Brain pericyte (primary cell): ENCODE results near the gene RUNX3.
"Not testable (repeated sequence)": the region's sequence is repeated elsewhere in the genome, so short reads cannot be mapped to it uniquely, and the experiment has no call there.

Source experiments
- DNase-seq: peaks from one replicate; pipeline ENCODE4 v3.0.0-alpha.2; 2012; ENCODE audit warnings: low read depth, low spot score

The RUNX3 gene

DNA sequence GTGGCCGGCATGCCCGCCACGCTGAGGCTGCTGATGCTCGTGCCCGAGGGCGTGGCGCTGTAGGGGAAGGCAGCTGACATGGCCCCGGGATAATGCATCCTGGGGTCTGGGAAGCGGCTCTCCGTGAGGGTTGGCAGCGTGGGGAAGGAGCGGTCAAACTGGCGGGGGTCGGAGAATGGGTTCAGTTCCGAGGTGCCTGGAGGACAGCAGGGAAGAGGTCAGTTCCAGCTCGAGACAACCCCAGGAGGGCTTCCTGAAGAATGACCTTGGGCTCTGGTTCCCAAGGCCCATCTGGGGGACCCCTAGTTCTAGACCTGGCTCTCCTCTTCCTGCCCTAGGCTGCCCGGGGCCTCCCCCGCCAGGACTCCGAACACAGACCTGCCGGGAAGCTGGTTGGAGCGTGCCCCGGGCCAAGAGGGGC lies 27.6 kb downstream of the RUNX3 start:
- DNase-seq = no peak

DNA sequence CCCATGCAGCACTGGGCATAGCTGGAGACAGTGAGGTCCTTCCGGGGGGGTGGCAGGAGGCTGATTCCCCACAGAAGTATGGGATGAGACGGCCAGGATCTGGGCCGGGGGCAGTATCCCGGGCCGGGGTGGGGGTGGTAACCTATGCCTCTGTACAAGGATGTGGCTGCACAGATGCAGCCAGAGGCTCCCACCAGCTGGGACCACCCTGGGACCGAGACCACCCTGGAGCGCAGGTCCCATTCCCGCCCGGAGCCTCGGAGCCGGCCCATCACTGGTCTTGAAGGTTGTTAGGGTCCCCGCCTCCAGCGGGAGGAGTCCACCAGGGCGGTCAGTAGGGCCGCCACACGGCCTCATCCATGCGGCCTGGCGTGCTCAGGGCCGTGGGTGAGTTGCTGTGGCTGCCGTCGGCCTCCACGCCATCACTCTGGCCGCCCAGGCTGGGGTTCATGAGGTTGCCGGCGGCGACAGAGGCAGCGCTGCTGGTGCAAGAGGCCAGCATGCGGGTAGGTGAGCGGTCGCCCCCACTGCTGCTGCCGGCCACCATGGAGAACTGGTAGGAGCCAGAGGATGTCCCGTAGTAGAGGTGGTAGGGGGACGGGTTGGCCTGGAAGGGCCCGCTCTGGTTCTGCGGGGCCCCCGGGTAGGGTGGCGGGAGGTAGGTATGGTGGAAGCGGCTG lies 28.1 kb downstream of the RUNX3 start:
- no peak for DNase-seq

DNA sequence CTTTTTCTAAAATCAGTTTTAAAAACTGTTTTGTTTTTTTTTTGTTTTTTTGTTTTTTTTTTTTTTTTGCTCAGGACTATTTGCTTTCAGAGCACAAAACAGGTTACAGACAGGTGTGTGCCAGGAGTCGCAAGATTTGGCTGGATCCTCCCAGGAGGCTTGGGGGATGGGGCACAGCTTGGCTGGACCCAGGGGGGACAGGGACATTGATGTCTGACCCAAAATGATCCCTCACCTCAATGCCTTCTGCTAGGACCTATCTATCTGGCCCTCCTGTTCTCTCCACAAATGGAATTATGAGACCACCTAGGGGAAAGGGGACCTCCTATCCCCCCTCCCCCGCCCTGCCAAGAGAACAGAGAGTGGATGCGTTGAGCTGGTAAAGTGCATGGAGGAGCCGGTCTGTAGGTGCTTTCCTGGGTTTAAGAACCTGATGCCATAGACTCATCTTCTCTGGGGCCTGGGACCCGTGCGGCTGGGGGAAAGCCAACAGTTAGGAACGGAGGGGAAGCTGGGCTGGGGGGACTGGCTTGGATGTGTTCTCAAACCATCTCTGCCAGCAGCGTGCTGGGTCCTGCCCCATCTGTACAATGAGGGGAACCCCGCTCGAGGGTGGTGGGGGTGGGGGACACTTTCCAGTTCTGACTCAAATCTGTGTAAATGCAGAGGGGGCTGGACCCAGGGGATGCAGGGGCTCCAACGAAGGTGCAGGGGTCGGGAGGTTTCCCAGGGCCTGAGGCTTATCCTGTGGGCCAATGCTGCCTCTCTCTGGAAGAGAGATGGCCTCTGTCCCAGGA lies 28.9 kb downstream of the RUNX3 start:
- no peak for DNase-seq

GRCh38 chr1:24900486-24900849 lies 29.6 kb downstream of the RUNX3 start:
- DNase-seq = no peak

- DNase-seq = no peak
Measured at GRCh38 chr1:24899581-24900485, 30.2 kb downstream of the RUNX3 start.

DNA sequence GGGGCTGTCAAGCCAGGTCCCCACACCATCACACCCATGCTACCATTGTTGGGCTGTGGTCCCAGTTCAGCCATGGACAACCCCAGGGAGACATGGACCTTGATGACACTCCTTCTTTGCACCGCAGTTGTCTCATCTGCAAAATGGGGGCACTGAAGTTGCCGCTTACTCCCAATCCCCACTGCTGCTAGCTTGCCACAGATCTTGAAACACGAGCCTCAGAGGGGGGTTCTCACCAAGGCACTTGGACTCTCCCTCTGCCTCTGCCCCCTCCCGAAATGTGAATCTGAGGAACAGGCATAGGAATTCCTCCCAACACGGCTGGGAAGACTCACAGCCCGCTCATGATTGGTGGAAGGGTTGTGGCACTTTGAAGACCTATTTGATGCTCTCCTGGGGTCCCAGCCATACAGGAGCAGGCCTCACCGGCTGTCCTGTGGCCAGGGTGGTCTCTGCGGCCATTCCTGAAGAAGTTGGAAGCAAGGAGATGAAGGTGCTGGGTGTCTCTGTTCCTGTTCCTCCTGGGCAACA lies 31.1 kb downstream of the RUNX3 start:
- DNase-seq = no peak

GRCh38 chr1:24898152-24898908 lies 31.7 kb downstream of the RUNX3 start:
- no peak for DNase-seq

DNA sequence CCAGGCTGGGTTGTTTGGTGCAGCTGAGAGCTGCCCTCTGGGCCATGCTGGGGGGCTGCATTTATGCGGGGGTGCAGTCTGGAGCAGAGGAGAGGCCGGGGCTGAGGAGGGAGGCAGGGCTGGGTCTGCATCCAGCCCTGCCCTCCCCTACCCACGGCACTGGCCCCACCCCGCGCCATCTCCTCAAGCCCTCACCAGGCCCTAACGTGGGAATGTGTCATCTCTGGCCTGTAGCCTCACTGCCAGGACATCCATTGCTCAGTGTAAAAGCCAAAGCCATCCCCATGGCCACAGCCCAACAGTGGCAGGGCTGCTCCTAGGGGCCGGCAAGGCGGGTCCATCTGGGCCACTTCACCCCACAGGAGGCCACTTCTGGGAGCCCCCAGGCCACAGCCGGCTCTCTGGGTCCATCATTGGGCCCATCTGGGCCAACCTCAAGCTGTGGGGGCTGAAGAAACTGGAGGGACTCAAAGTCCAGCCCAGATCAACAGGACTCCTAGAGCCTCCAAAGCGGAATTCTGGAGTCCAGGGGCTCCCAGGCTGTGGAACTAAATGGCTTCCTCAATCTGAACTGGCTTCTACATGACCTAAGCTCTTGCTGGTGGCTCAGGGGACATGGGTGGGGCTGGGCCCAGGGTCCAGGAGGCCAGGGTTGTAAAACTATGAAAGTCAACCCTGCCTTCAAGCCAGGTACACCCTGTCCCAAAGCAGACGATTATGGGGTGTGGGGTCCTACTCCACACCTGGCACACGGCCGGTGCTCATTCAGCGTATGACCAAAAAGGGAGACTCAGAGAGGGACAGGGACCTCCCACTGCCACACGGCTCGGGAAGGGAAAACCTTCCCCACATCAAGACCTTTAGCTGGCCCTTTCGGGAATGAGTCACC lies 32.6 kb downstream of the RUNX3 start:
- DNase-seq = no peak

DNA sequence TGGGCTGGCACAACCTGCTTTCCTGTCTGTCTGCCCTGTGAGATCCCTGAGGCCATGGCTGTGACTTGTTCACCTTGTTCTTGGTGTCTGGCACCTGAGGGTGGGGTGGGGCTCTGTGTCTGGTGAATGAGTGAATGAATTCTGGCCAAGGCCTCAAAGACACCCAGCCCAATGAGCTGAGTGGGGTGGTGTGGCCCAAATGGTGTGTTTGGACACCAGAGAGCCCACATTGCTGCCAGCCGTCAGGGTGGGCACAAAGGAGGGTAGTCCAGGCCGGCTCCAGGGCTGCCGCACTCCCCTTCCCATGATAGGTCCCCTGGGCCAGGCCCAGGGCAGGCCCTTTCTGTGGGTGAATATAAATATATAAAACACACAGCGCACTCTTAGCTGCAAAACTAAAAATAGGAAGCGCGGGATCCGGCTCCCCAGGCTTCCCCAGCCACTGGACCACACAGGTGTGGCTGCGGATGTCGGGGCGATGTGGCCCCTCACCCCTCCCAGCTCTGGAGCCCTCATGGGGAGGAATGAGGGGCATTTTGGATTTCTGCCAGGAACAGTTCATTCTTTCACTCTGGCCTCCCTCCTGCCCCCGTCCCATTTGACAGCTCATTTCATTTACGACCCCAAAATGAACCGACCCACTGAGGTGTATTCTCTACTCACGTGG lies 33.3 kb downstream of the RUNX3 start:
- DNase-seq = no peak

- DNase-seq = no peak
Measured at GRCh38 chr1:24896176-24896575, 33.9 kb downstream of the RUNX3 start.

DNA sequence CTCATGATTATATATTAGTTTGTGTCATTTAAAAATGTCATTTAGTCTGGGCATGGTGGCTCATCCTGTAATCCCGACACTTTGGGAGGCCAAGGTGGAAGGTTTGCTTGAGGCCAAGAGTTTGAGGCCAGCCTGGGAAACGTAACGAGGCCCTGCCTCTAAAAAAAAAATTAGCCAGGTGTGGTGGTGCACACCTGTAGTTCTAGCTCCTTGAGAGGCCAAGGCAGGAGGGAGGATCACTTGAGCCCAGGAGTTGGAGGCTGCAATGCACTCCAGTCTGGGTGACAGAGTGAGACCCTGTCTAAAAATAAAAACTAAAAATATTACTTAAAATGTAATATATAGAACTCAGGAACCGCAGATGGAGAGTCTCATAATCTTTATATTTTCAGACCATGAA lies 34.6 kb downstream of the RUNX3 start:
- no peak for DNase-seq

DNA sequence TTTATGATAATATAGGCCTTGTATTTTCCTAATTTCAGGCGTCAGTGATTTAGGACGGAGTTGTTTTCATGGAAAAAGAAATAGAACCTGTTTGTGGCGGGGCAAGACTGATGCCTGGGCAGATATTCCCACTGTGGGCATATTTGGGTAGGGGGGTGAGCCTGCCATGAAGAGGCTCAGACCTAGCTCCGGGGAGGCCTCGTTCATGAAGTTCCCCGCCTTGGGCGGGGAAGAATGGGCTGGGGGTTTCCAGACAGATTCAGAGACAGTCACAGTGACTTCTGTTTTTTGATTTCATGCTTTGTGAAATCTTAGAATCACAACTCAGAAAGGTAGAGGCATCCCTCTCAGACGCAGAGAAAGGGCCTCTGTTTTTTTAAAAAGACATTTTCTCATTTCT lies 36.1 kb downstream of the RUNX3 start:
- no peak for DNase-seq

GRCh38 chr1:24893431-24893830 lies 36.6 kb downstream of the RUNX3 start:
- no peak for DNase-seq

DNA sequence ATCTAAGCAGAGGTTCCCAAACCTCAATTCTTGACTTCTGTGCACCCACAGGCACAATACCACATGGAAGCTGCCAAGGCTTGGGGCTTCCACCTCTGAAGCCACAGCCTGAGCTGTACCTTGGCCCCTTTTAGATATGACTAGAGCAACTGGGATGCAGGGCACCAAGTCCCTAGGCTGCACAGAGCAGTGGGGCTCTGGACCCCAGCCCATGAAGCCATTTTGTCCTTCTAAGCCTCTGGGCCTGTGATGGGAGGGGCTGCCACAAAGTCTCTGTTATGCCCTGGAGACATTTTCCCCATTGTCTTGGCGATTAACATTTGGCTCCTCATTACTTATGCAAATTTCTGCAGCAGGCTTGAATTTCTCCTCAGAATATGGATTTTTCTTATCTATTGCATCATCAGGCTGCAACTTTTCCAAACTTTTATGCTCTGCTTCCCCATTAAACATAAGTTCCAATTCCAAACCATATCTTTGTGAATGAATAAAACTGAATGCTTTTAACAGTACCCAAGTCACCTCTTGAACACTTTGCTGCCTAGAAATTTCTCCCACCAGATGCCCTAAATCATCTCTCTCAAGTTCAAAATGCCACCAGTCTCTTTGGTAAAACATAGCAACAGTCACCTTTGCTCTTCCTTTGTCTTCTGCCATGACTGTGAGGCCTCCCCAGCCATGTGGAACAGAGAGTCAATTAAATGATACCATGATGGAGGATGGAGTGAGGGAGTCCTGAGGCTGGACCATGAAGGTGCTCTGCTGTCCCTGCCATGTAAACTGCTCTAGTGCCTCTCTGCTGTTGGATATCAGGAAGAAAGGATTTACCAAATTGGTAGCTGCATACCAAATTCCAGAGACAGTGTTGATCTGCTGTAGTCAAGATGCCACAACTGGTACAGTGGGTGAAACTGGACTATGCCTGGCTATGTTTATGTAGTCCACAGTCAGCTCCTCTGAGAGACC lies 37.6 kb downstream of the RUNX3 start:
- DNase-seq = no peak

DNA sequence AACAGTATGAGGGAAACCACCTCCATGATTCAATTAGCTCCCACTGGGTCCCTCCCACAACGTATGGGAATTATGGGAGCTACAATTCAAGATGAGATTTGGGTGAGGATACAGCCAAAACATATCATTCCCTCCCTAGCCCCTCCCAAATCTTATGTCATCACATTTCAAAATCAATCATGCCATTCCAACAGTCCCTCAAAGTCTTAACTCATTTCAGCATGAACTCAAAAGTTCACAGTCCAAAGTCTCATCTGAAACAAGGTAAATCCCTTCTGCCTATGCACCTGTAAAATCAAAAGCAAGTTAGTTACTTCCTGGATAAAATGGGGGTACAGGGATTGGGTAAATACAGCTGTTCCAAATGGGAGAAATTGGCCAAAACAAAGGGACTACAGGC lies 38.7 kb downstream of the RUNX3 start:
- DNase-seq = not testable (repeated sequence)

- no peak for DNase-seq
Measured at GRCh38 chr1:24890887-24891286, 39.2 kb downstream of the RUNX3 start.

DNA sequence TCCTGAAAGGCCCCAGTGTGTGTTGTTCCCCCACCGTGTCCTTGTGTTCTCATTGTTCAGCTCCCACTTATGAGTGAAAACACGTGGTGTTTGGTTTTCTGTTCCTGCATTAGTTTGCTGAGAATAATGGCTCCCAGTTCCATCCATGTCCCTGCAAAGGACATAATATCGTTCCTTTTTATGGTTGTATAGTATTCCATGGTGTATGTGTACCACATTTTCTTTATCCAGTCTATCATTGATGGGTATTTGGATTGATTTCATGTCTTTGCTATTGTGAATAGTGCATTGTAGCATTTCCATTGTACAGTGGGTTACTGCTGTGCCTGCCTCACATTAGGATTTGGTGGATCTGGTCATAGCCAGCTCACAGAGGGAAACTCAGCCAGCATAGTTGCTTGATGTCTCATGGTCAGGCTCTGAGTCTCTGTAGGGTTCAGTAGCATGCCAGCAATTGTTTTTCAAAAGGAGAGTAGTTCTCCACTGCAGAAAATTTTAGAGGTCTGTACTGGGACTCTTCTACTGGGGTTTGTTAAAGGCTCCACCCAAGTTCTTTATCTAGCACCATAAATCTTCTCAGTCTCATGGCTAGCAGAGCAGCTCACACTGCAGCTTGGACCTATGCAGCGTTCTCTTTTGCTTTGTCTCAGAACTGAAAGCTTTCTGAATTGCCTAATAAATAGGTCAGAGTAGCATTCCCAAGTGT lies 41.0 kb downstream of the RUNX3 start:
- DNase-seq = no peak
